ENCODE data around the gene LIM2. TPM values are rescaled to one million over a fixed set of nuclear protein-coding genes. Genes with fewer than 3 reads are reported as not detected.
"Not testable (repeated sequence)": the region's sequence is repeated elsewhere in the genome, so short reads cannot be mapped to it uniquely, and the experiment has no call there.

The LIM2 gene
- total RNA-seq, 1 donor from 2014 or later: not detected

- no peak for DNase-seq (ENCODE audit: low spot score in 2 of 2)
- H3K27ac ChIP-seq: no peak overlapping the region
- no peaks in the 10 kb centered on the region for H3K4me1 ChIP-seq
- intact Hi-C loops (cut with DNase I): no loop called here
- no peaks in the 10 kb centered on the region for H3K36me3 ChIP-seq
- H3K27me3 ChIP-seq: no peaks in the 10 kb centered on the region
- H3K9me3 ChIP-seq: no peaks in the 10 kb centered on the region
- no peak overlapping the region for H3K4me3 ChIP-seq
- TF ChIP-seq CTCF (IDR thresholded peaks at IDR 0.05): no peak
These were observed 27.4 kb upstream of the LIM2 start for GRCh38 chr19:51415187-51415586.

GRCh38 chr19:51410950-51411748 lies 23.4 kb upstream of the LIM2 start:
- no peak overlapping the region for H3K4me3 ChIP-seq
- no peaks in the 10 kb centered on the region for H3K27me3 ChIP-seq
- no peaks in the 10 kb centered on the region for H3K4me1 ChIP-seq
- no peak overlapping the region for H3K27ac ChIP-seq
- H3K9me3 ChIP-seq: no peaks in the 10 kb centered on the region
- TF ChIP-seq CTCF (IDR thresholded peaks at IDR 0.05): no peak
- no peak for DNase-seq (ENCODE audit: low spot score in 2 of 2)
- intact Hi-C loops (cut with DNase I): no loop called here
- no peaks in the 10 kb centered on the region for H3K36me3 ChIP-seq

- Histone ChIP-seq H3K27me3 (no peaks in the 10 kb centered on the region), H3K36me3 (no peaks in the 10 kb centered on the region), H3K9me3 (no peaks in the 10 kb centered on the region), H3K4me3 (no peak overlapping the region), H3K4me1 (no peaks in the 10 kb centered on the region), H3K27ac (no peak overlapping the region)
- intact Hi-C loops (cut with DNase I): no loop called here
- TF ChIP-seq CTCF (IDR thresholded peaks at IDR 0.05): peak in 2 of 3 experiments; percentile 23 to 32
- DNase-seq (ENCODE audit: low spot score in 2 of 2): no peak
These were observed 19.8 kb upstream of the LIM2 start for GRCh38 chr19:51407511-51408131.

GRCh38 chr19:51402117-51402516 lies 14.3 kb upstream of the LIM2 start:
- no peak for DNase-seq (ENCODE audit: low spot score in 2 of 2)
- H3K27ac ChIP-seq: no peak overlapping the region
- no peak for TF ChIP-seq CTCF (IDR thresholded peaks at IDR 0.05)
- H3K4me1 ChIP-seq: no peaks in the 10 kb centered on the region
- H3K9me3 ChIP-seq: peaks cover 3 to 4% of the 10 kb centered on the region in 2 donors
- no peaks in the 10 kb centered on the region for H3K36me3 ChIP-seq
- no peaks in the 10 kb centered on the region for H3K27me3 ChIP-seq
- no peak overlapping the region for H3K4me3 ChIP-seq
- intact Hi-C loops (cut with DNase I): no loop called here

GRCh38 chr19:51399936-51400335 lies 12.2 kb upstream of the LIM2 start:
- H3K4me3 ChIP-seq; H3K27ac ChIP-seq; H3K4me1 ChIP-seq; H3K36me3 ChIP-seq; intact Hi-C loops (cut with DNase I); DNase-seq (ENCODE audit: low spot score in 2 of 2); H3K27me3 ChIP-seq; H3K9me3 ChIP-seq: not testable (repeated sequence)

- H3K36me3 ChIP-seq: no peaks in the 10 kb centered on the region
- TF ChIP-seq CTCF (IDR thresholded peaks at IDR 0.05): no peak
- H3K27me3 ChIP-seq: no peaks in the 10 kb centered on the region
- no peak overlapping the region for H3K4me3 ChIP-seq
- no peak overlapping the region for H3K27ac ChIP-seq
- H3K9me3 ChIP-seq: peaks cover 3 to 4% of the 10 kb centered on the region in 2 donors
- DNase-seq (ENCODE audit: low spot score in 2 of 2): no peak
- H3K4me1 ChIP-seq: peaks cover 0 to 4% of the 10 kb centered on the region in 2 donors
- intact Hi-C loops (cut with DNase I): no loop called here
These were observed 11.5 kb upstream of the LIM2 start for GRCh38 chr19:51399231-51399630.
